ENCODE data around the gene PELI2. TPM values are rescaled to one million over a fixed set of nuclear protein-coding genes. Genes with fewer than 3 reads are reported as not detected.

The PELI2 gene
- total and polyA plus RNA-seq, 3 donors from 2014 or later, result 14.5 to 32.5 (median 27.6) TPM

- no peak overlapping the region for H3K4me3 ChIP-seq
- no peak overlapping the region for H3K27ac ChIP-seq
- 100% methylated on average over 1 of the region's 1 CpG for WGBS, 2 donors
- intact Hi-C loops (cut with DNase I; ENCODE audit: low total_unique reads), result no loop called here
- H3K9me3 ChIP-seq, result no peaks in the 10 kb centered on the region
- no peaks in the 10 kb centered on the region for H3K4me1 ChIP-seq
- DNase-seq, result no peak
- H3K36me3 ChIP-seq (ENCODE audit: low read depth, missing control alignments), result no peaks in the 10 kb centered on the region
- H3K27me3 ChIP-seq, result no peaks in the 10 kb centered on the region
- TF ChIP-seq, protein P1, sequence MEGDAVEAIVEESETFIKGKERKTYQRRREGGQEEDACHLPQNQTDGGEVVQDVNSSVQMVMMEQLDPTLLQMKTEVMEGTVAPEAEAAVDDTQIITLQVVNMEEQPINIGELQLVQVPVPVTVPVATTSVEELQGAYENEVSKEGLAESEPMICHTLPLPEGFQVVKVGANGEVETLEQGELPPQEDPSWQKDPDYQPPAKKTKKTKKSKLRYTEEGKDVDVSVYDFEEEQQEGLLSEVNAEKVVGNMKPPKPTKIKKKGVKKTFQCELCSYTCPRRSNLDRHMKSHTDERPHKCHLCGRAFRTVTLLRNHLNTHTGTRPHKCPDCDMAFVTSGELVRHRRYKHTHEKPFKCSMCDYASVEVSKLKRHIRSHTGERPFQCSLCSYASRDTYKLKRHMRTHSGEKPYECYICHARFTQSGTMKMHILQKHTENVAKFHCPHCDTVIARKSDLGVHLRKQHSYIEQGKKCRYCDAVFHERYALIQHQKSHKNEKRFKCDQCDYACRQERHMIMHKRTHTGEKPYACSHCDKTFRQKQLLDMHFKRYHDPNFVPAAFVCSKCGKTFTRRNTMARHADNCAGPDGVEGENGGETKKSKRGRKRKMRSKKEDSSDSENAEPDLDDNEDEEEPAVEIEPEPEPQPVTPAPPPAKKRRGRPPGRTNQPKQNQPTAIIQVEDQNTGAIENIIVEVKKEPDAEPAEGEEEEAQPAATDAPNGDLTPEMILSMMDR (IDR thresholded peaks at IDR 0.05), result no peak
- no peak for TF ChIP-seq POLR2A (IDR thresholded peaks at IDR 0.05)
Measured at GRCh38 chr14:56284641-56285040, 166.4 kb downstream of the PELI2 start.

- Histone ChIP-seq H3K27me3 (no peaks in the 10 kb centered on the region), H3K27ac (no peak overlapping the region), H3K4me1 (no peaks in the 10 kb centered on the region), H3K36me3 (ENCODE audit: low read depth, missing control alignments) (no peaks in the 10 kb centered on the region), H3K9me3 (no peaks in the 10 kb centered on the region), H3K4me3 (no peak overlapping the region)
- TF ChIP-seq, protein P1 (IDR thresholded peaks at IDR 0.05), result no peak
- no peak for TF ChIP-seq POLR2A (IDR thresholded peaks at IDR 0.05)
- no peak for DNase-seq
- intact Hi-C loops (cut with DNase I; ENCODE audit: low total_unique reads), result no loop called here
- 99 to 100% methylated on average over 2 of the region's 2 CpGs for WGBS, 2 donors
Measured at GRCh38 chr14:56289155-56289554, 170.9 kb downstream of the PELI2 start.

DNA sequence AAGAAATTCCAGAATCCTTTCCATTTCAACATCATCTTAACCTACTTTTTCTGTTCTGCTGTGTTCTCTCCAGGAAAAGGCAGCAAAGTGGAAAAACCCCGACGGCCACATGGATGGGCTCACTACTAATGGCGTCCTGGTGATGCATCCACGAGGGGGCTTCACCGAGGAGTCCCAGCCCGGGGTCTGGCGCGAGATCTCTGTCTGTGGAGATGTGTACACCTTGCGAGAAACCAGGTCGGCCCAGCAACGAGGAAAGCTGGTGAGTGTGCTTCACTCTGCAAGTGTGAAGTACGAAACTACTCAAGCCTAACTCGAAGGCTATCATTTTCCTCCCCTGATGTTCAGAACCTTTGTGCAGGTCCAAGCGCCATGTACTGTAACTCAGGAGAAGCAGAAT lies 172.0 kb downstream of the PELI2 start:
- intact Hi-C loops (cut with DNase I; ENCODE audit: low total_unique reads), result no loop called here
- no peaks in the 10 kb centered on the region for H3K9me3 ChIP-seq
- no peaks in the 10 kb centered on the region for H3K36me3 ChIP-seq (ENCODE audit: low read depth, missing control alignments)
- no peaks in the 10 kb centered on the region for H3K4me1 ChIP-seq
- no peak overlapping the region for H3K4me3 ChIP-seq
- no peak for TF ChIP-seq POLR2A (IDR thresholded peaks at IDR 0.05)
- TF ChIP-seq, protein P1 (IDR thresholded peaks at IDR 0.05), result no peak
- DNase-seq, result no peak
- WGBS, 2 donors, result 95 to 98% methylated on average over 14 of the region's 14 CpGs
- no peaks in the 10 kb centered on the region for H3K27me3 ChIP-seq
- no peak overlapping the region for H3K27ac ChIP-seq

DNA sequence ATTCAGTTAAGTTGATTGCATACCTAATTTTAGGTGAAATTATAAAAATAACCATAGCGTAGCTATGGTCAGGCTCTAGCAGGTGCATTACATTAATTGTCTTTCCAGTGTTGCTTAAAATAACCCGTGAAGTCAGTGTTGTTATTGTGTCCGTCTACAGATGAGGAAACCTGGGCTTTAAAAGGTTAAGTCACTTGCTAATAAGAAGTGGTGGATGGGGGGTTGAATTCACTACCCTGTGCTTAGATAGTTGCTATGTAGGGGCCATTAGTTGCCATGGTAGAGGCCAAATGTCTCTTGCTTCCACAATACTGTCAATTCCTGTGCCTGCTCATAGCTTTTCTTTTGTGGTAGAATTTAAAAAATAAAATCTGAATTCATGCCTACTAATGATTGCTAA lies 174.8 kb downstream of the PELI2 start:
- Histone ChIP-seq H3K4me3 (no peak overlapping the region), H3K27me3 (no peaks in the 10 kb centered on the region), H3K9me3 (no peaks in the 10 kb centered on the region), H3K36me3 (ENCODE audit: low read depth, missing control alignments) (no peaks in the 10 kb centered on the region), H3K27ac (no peak overlapping the region), H3K4me1 (no peaks in the 10 kb centered on the region)
- DNase-seq, result no peak
- intact Hi-C loops (cut with DNase I; ENCODE audit: low total_unique reads), result no loop called here
- TF ChIP-seq, protein P1 (IDR thresholded peaks at IDR 0.05), result no peak
- no peak for TF ChIP-seq POLR2A (IDR thresholded peaks at IDR 0.05)
- 84 to 94% methylated on average over 3 of the region's 3 CpGs for WGBS, 2 donors

DNA sequence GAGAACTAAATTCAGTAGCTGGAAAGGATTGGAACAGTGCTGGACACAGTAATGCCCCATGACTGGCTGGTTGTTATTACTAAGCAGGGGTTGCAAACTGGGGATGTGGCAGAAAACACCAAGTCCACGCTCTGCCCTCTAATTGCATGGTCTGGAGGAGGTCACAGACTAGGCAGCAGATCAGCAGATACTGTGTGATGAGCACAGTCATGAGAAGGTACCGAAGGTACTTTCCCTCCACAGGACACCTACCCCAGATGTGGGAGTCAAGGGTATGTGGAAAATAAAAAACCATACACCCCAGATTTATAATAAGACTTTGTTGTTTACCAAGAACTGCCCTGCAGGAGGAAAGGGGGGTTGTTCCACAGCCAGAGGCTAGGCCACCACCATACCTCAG lies 175.3 kb downstream of the PELI2 start:
- H3K36me3 ChIP-seq (ENCODE audit: low read depth, missing control alignments), result no peaks in the 10 kb centered on the region
- DNase-seq, result no peak
- intact Hi-C loops (cut with DNase I; ENCODE audit: low total_unique reads), result no loop called here
- H3K4me3 ChIP-seq, result no peak overlapping the region
- H3K27ac ChIP-seq, result no peak overlapping the region
- no peaks in the 10 kb centered on the region for H3K27me3 ChIP-seq
- H3K9me3 ChIP-seq, result no peaks in the 10 kb centered on the region
- TF ChIP-seq, protein P1 (IDR thresholded peaks at IDR 0.05), result no peak
- no peak for TF ChIP-seq POLR2A (IDR thresholded peaks at IDR 0.05)
- WGBS, 2 donors, result 95 to 96% methylated on average over 2 of the region's 2 CpGs
- H3K4me1 ChIP-seq, result no peaks in the 10 kb centered on the region

Data from testis (tissue), 3 donors.